DMS79 (cell line): ENCODE measurements around the gene NKX1-1.

Source experiments
- DNase-seq: peaks from one replicate; lab custom pipeline; 2025; lab: John Stamatoyannopoulos, UW

Gene NKX1-1

GRCh38 chr4:1416948-1417260 is 10.7 kb upstream of the NKX1-1 start:
- no peak for DNase-seq

DNA sequence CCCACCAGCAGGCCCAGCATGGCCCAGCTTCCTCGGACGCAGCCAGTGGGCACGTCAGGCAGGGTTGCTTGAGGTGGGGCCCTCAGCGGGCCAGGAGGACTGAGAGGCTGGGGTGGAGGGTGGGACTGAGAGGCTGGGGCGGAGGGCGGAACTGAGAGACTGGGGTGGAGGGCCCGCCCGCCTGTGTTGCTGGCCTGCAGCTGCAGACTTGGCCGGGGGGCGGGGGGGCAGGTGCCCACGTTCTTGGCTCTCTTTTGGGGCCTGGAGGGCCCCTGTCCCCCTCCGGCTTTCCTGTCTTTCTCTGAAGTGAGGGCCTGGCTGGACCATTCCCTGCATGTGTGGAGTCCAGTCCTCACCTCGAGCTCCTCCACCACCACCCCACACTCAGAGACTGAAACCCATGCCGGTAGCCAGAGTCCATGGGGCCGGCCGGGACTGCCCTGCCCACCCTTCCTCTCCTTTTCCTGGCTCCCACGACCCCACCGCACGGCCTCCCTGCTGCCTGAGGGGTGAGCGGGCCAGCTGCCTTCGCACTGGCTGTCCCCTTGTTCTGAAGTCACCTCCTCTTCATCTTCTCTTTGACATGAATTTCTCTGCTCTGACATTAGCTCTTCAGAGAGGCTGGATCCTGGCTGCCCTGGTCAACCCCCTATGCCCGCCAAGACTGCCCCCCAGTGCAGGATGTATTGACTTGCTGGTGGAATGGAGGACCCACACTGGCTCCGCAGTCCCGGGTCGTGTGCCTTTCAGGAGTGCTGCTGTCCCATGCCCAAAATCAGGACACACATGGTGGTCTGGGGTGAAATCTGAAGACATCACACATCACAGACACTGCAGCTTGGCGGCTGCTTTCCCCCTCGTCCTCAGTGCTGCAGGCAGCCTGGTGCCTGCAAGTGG is 10.1 kb upstream of the NKX1-1 start:
- no peak for DNase-seq

DNA sequence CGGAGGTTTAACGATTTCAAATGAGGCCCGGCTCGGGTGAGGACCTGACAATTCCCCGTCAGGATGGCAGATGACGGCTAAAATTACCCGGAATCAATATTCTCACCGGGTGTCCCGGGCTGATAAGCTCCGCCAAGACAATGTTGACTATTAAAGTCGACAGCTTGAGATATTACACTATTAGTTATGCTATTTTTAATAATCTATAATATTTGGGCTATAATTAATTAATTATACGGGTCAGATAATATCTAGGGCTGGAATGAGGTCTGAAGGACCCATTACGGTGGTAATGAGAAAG is 9.4 kb upstream of the NKX1-1 start:
- no peak for DNase-seq

- DNase-seq, result no peak
These were observed 8.8 kb upstream of the NKX1-1 start for GRCh38 chr4:1414831-1415680.

DNA sequence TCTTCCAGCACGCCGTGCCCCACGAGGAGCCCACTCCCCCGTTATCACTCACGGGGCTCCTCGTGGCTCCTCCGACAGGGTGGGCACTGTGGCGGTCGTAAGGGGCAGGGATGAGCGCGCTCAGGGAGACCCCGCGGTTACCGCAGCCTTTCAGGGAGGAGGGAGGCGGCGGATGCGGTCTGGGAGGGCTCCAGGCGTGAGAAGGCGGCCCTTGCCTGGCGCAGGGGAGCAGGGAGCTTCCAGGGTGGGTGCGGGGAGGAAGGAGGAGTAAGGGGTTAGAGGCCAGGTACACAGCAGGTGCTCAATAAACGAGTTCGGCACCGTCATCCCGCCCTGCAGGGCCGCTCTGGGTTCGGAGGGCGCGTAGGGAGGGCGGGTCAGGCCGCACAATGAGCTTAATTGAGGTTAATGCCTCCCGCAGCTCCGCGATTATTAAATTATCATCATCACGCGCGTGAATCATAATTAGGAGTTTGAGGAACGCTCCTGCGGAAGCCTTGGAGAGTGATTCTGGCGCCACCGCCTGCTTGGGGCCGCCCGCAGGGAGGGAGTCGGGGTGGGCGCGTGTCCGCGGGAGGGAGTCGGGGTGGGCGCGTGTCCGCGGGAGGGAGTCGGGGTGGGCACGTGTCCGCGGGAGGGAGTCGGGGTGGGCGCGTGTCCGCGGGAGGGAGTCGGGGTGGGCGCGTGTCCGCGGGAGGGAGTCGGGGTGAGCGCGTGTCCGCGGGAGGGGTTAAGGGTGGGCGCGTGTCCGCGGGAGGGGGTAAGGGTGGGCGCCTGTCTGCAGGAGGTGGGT is 7.6 kb upstream of the NKX1-1 start:
- no peak for DNase-seq

DNA sequence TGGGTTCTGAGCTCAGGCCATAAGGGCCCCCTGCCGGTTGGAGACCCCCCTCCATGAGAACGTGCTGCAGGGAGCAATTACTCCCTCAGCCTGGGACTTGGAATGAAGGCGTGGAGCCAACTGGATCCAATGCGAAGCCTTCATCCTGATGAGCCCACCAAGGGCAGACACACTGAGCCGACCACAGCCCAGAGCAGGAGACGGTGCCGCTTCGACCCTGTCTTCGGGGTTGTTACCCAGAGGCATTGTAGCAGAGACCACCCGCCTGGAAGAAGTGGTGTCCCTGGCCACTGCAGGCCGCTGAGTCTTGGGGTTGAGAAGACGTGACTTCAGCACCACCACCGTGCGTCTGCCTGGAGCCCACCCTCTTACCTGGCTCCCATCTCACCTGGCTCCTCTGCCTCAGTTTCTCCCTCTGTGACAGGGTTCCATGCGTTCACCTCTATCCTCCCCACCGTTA is 7.0 kb upstream of the NKX1-1 start:
- no peak for DNase-seq

DNA sequence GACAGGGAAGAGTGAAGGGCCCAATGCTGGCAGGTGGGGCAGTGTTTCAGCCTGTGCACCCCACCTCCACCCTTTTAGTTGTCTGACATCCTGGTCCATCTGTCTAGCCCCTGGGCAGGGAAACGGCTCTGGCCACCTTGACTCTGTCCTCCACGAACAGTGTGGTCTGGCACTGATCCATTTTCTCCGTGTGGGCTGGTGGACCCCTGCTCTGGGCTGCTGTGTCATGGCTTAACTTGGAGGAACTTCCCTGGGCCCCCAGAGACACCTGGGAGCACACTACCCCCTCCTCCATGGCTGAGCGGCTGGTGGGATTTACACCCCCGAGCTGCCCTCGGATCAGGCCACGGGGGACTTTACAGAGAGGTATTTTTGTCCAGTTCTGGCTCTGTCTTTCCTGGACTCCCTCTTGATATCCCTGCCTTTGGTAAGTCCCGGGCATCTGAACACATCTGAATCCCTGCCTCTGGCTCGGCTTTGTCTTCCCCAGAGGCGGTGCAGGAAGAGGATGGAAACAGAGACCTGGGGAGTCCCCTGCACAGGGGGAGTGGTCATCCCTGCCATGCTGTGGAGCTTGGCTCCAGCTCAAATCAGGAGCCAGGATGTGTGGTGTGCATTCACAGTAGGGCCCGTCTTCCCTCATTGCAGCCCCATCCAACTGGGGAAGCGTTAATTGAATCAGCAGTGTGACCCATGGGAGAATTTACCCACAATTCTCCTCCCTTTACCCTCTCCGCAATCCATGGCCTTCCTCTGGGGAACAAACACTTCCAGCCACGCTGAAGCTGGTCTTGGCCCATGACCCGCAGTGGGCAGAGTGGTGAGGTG is 6.3 kb upstream of the NKX1-1 start:
- DNase-seq, result no peak

DNA sequence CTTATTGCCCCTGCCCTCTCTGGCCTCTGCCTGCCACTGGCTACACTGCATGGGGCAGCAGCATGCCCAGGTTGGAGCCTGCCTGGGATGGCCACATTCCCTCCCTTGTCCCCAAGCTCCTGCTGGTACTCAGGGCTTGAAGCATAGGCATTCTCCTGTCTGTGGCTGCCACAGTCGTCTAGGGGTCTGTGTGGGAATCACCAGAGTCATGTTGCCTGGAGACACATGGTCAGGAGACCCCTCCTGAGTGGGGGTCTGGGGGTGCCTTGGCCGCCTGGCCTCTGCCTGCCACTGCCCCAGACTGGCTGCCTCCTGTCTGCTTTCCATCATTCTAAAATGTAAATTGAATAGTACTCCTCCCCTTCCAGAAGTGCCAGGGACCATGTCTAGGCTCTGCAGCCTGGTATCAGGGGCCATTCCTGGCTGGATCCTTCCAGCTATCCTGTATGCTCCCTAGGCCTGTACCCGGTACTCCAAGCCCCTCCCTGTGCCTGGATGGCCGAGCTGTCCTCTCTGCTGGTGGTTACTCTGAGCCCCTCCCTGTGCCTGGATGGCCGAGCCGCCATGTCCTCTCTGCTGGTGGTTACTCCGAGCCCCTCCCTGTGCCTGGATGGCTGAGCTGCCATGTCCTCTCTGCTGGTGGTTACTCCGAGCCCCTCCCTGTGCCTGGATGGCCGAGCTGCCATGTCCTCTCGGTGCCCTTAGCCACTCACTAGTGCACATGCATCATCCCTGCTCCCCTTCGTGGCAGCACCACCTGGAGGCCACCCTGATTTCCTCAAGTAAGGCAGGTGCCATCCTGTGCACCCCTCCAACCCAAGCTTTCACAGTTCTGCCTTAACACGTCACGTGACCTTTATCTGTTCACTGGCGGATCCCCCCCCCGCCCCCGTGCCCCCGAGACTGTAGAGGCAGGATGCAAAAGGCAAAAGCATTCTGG is 5.5 kb upstream of the NKX1-1 start:
- no peak for DNase-seq

DNA sequence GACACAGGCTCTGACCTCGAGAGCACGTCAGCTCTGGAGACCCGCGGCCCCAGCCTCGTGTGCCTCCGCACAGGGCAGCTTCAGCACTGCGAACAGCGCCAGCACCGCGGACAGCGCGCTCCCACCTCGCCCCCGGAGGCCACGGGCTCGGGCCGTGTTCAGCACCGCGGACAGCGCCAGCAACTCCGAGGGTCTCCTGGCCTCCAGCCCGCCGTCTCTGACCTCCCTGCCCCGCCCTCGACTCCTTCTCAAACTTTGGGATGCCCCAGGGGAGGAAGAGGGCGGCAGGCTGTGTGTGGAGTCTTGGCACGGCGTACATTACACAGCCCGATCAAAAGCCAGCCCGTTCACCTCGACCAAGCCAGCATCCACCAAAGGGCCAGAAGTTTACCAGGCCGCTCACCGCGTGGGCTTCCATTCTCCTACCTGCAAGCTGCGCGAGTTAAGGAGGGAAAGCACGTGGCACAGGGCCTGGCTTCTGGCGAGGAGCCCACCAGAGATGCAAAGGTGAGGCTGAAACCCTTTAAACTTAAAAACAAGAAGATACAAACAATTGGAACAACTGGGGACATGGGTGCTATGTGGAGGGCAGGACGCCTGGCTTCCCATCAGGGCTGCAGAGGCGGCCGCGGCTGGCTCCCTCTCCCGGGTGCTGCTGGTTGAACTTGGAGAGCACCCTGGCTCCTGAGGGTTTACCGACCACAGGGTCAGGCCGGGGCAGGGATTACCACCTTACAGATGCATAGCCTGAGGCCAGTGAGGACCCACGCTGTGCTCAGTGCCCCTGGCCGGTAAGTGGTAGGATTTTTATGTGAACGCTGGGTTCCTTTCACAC is 4.5 kb upstream of the NKX1-1 start:
- no peak for DNase-seq

- DNase-seq, result no peak
These were observed 3.5 kb upstream of the NKX1-1 start for GRCh38 chr4:1409491-1410425.

GRCh38 chr4:1409079-1409478 is 2.8 kb upstream of the NKX1-1 start:
- no peak for DNase-seq

GRCh38 chr4:1408418-1408817 is 2.2 kb upstream of the NKX1-1 start:
- DNase-seq, result no peak

GRCh38 chr4:1407657-1408333 is 1.6 kb upstream of the NKX1-1 start:
- no peak for DNase-seq

DNA sequence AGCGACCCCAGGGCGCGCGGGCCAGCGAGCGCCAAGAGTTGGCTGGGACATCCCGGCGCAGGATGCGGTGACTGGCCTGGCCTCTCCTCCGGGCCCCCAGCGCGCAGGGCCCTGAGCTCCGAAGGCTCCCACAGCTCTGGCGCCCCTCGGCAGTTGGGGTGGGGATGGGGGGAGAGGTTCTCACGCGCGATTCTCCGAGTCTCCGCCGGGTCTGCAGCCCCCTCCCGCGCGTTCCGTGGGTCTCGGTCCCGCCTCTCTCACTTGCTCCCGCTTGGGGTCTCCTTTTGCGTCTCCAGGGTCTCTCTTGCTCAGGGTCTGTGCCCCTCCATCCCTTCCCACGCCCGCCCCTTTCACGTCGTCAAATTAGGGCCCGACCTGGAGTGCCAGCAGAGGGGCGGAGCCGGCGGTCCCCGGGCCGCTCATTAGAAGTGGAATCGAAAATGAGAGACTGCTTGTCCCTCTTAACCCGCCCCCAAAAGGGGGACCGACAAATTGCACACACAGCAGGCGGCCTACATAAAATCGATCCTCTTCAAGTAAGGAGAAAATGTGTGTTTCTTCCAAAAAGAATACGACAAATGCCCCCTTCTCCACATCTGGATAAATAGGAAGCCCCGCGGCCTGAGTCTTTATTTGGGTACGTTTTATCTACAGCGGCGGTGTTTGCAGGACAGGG is 877 bp upstream of the NKX1-1 start:
- no peak for DNase-seq

DNA sequence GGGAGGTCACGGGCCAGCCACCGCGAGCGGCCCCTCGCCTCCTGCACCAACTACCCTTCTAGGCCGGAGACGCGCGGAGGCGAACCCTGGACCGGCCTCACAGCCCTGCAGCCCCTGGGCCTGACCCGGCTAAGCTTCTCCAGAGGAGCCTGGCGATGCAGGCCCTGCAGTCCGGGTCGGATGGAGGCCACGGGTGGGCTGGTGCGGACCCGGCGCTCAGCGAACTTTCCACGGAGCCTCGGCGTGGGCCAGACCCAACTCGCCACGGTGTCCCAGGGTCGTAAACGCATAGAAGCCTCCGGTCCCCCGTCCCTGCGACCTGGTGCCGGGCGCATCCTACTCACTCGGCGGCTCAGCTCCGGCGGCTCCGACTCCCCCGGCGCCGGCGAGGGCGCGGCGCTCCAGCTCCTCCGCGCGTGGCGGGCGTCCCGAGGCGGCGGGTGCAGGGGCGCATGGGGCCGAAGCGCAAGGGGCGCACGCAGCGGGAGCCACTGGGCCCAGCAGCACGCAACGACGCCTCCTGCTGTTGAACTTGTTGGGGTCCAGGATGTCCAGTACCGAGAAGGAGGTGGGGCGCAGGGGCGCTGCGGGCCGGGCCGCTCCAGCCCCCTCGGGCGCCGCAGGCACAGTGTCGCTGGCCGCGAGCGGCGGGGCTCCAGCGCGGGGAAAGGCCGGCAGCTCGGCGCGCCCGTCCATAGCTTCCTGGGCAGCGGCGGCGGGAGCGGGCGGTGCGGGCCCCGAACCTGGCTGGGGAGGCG is 427 bp downstream of the NKX1-1 start:
- DNase-seq, result no peak

DNA sequence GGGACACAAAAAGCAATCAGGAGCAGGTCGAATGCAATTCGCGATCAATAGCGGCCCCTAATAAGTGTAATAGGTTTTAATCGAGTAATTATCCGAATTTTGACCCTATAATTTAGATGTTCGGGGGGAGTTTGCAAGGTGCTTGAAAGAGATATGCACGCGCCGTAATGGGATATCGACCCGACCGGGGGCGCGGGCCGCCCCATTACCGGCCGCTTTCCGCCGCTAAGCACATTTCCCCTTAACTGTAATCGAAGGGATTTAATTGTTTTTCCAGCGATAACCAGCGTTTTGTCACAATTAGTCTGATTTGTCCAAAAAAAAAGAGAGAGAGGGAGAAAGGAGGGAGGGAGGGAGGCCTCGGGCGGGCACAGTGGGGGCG is 997 bp downstream of the NKX1-1 start:
- no peak for DNase-seq
